Measurements from ENCODE around the gene SYT5. TPM values are rescaled to one million over a fixed set of nuclear protein-coding genes. Genes with fewer than 3 reads are reported as not detected.

SYT5 gene
- polyA plus RNA-seq, 3 donors = not detected

DNA sequence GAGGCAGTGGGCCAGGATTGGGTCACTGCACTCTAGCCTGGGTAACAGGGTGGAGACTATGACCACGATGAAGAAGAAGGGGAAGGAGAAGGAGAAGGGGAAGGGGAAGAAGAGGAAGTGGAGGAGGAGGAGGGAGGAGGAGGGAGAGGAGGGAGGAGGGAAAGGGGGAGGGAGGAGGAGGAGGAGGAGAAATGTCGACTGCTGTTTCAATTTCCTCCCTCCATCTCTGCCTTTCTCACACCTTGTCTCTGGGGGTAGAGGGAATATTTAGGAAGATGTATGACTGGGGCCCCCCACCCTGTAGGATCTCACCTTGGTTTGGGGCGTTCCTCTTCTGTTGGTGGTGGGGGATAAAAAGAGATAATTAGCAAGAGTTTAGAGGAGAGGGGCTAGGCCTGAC lies 34.9 kb downstream of the SYT5 start:
- TF ChIP-seq, protein P1, sequence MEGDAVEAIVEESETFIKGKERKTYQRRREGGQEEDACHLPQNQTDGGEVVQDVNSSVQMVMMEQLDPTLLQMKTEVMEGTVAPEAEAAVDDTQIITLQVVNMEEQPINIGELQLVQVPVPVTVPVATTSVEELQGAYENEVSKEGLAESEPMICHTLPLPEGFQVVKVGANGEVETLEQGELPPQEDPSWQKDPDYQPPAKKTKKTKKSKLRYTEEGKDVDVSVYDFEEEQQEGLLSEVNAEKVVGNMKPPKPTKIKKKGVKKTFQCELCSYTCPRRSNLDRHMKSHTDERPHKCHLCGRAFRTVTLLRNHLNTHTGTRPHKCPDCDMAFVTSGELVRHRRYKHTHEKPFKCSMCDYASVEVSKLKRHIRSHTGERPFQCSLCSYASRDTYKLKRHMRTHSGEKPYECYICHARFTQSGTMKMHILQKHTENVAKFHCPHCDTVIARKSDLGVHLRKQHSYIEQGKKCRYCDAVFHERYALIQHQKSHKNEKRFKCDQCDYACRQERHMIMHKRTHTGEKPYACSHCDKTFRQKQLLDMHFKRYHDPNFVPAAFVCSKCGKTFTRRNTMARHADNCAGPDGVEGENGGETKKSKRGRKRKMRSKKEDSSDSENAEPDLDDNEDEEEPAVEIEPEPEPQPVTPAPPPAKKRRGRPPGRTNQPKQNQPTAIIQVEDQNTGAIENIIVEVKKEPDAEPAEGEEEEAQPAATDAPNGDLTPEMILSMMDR (IDR thresholded peaks at IDR 0.05) = no peak
- H3K27me3 Mint-ChIP-seq (ENCODE audit: low read depth in 3 of 3) = peaks cover 63 to 82% (median 79%) of the 10 kb centered on the region in 3 donors
- H3K4me3 Mint-ChIP-seq = peak overlapping the region; percentile 31 to 74
- peaks cover 0 to 14% (median 9%) of the 10 kb centered on the region in 7 donors for H3K9me3 Mint-ChIP-seq
- no peak overlapping the region for H3K9ac ChIP-seq (ENCODE audit: insufficient read depth, low read length, poor library complexity, severe bottlenecking)
- H3K27ac Mint-ChIP-seq = peak overlapping the region in 1 of 7 donors; percentile 71
- H3K4me2 ChIP-seq (replicated peaks; ENCODE audit: extremely low read depth, low read length, poor library complexity, severe bottlenecking) = peak overlapping the region; percentile 63
- H3K4me3 ChIP-seq (replicated peaks in 1 of 3; ENCODE audit: low read depth in 2 of 3, low read length in 3 of 3) = peak overlapping the region in 1 of 3 experiments; percentile 62
- peaks cover 25 to 30% of the 10 kb centered on the region in 2 donors for H3K4me1 ChIP-seq (ENCODE audit: control insufficient read depth in 1 of 2, insufficient read depth in 2 of 2, low read length in 2 of 2)
- H3K9me3 ChIP-seq (replicated peaks in 1 of 2; ENCODE audit: control insufficient read depth in 1 of 2, insufficient read depth in 1 of 2, low read length in 2 of 2) = no peaks in the 10 kb centered on the region
- H3K27ac ChIP-seq (ENCODE audit: low read depth in 1 of 2, low read length in 2 of 2) = no peak overlapping the region
- no peaks in the 10 kb centered on the region for H3K36me3 Mint-ChIP-seq
- DNase-seq = peak; percentile 29 to 49 (median 33)
- no peaks in the 10 kb centered on the region for H3K79me2 ChIP-seq (ENCODE audit: insufficient read depth, low read length)
- H3K4me1 Mint-ChIP-seq = peaks cover 28% of the 10 kb centered on the region
- H2AFZ ChIP-seq (ENCODE audit: insufficient read depth, low read depth, low read length, poor library complexity, severe bottlenecking) = no peak overlapping the region
- no CpG with 5 or more reads among the region's 3 CpGs for WGBS (ENCODE audit: insufficient coverage)
- intact Hi-C loops (cut with micrococcal nuclease) = loop anchor here in 1 of 2 donors (10.0 kb wide), 2 partner anchors 280 to 310 kb away; no protein-coding TSS in a partner anchor
- H4K20me1 ChIP-seq (ENCODE audit: insufficient read depth, low read length) = no peaks in the 10 kb centered on the region
- H3K27me3 ChIP-seq (ENCODE audit: control insufficient read depth in 2 of 2, insufficient read depth in 2 of 2, low read length in 2 of 2) = peaks cover 10 to 54% of the 10 kb centered on the region in 2 donors
- no peaks in the 10 kb centered on the region for H3K36me3 ChIP-seq (replicated peaks in 1 of 2; ENCODE audit: control insufficient read depth in 1 of 2, insufficient read depth in 2 of 2, low read length in 2 of 2)

DNA sequence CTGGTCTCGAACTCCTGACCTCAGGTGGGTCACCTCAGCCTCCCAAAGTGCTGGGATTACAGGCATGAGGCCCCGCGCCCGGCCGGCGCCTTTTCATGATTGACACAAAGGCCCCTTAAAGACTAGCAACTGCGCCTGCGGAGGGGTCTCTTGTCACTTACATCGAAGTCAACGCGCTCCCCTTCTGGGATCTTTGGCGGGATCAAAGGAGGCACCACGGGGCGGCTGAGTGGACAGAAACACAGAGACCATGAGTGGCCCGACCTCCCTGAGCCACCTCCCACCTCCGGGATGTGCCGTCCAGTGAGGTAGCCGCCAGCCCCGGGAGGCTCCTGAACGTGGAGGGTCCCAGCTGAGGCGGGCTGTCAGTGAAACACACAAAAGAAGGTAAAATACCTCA lies 38.4 kb downstream of the SYT5 start:
- H4K20me1 ChIP-seq (ENCODE audit: insufficient read depth, low read length) = no peaks in the 10 kb centered on the region
- Mint-ChIP-seq H3K27ac (no peak overlapping the region), H3K4me1 (peaks cover 23% of the 10 kb centered on the region), H3K27me3 (ENCODE audit: low read depth in 3 of 3) (peaks cover 43 to 58% (median 54%) of the 10 kb centered on the region in 3 donors), H3K4me3 (peak overlapping the region in 1 of 2 donors; percentile 56), H3K9me3 (peaks cover 0 to 12% (median 7%) of the 10 kb centered on the region in 7 donors), H3K36me3 (no peaks in the 10 kb centered on the region)
- no peak overlapping the region for H3K9ac ChIP-seq (ENCODE audit: insufficient read depth, low read length, poor library complexity, severe bottlenecking)
- no peak overlapping the region for H3K4me3 ChIP-seq (replicated peaks in 1 of 3; ENCODE audit: low read depth in 2 of 3, low read length in 3 of 3)
- peaks cover 3 to 24% of the 10 kb centered on the region in 2 donors for H3K27me3 ChIP-seq (ENCODE audit: control insufficient read depth in 2 of 2, insufficient read depth in 2 of 2, low read length in 2 of 2)
- DNase-seq = no peak
- TF ChIP-seq, protein P1 (IDR thresholded peaks at IDR 0.05) = no peak
- no peak overlapping the region for H2AFZ ChIP-seq (ENCODE audit: insufficient read depth, low read depth, low read length, poor library complexity, severe bottlenecking)
- H3K36me3 ChIP-seq (replicated peaks in 1 of 2; ENCODE audit: control insufficient read depth in 1 of 2, insufficient read depth in 2 of 2, low read length in 2 of 2) = no peaks in the 10 kb centered on the region
- WGBS (ENCODE audit: insufficient coverage) = 18% methylated on average over 19 of the region's 21 CpGs
- peaks cover 22 to 26% of the 10 kb centered on the region in 2 donors for H3K4me1 ChIP-seq (ENCODE audit: control insufficient read depth in 1 of 2, insufficient read depth in 2 of 2, low read length in 2 of 2)
- no peak overlapping the region for H3K27ac ChIP-seq (ENCODE audit: low read depth in 1 of 2, low read length in 2 of 2)
- no peak overlapping the region for H3K4me2 ChIP-seq (replicated peaks; ENCODE audit: extremely low read depth, low read length, poor library complexity, severe bottlenecking)
- H3K79me2 ChIP-seq (ENCODE audit: insufficient read depth, low read length) = no peaks in the 10 kb centered on the region
- no peaks in the 10 kb centered on the region for H3K9me3 ChIP-seq (replicated peaks in 1 of 2; ENCODE audit: control insufficient read depth in 1 of 2, insufficient read depth in 1 of 2, low read length in 2 of 2)
- intact Hi-C loops (cut with micrococcal nuclease) = loop anchor here (5.0 to 10.0 kb wide), 4 partner anchors 276 to 361 kb away; no protein-coding TSS in a partner anchor
